Astrocyte (in vitro differentiated cells and primary cell): ENCODE results near the gene RBM17. TPM values are rescaled to one million over a fixed set of nuclear protein-coding genes. Genes with fewer than 3 reads are reported as not detected.

ENCODE experiments used
- DNase-seq: peaks from one replicate; pipeline ENCODE4 v3.0.0-alpha.2; 2010; ENCODE audit warnings: low read depth
- FAIRE-seq: peaks from 2 replicates; lab custom pipeline; 2011; peaks lifted over from hg19 to GRCh38; lab: Jason Lieb, UNC
- H2AFZ ChIP-seq: 2 replicates; pipeline ENCODE4 v1.6.0; 2012; ENCODE audit warnings: low read depth, low read length, inconsistent platforms
- H3K27ac ChIP-seq: 2 replicates; pipeline ENCODE4 v1.5.1; 2011; ENCODE audit warnings: low read depth, low read length, inconsistent platforms
- H3K27me3 ChIP-seq: 2 replicates; pipeline ENCODE4 v1.6.0; 2011; ENCODE audit warnings: low read length, inconsistent platforms; ENCODE audit not compliant: insufficient read depth
- H3K36me3 ChIP-seq: 2 replicates; pipeline ENCODE4 v1.5.1; 2011; ENCODE audit warnings: low read length, inconsistent platforms; ENCODE audit not compliant: insufficient read depth
- H3K4me1 ChIP-seq: 2 replicates; pipeline ENCODE4 v1.5.1; 2011; ENCODE audit warnings: low read length, inconsistent platforms; ENCODE audit not compliant: insufficient read depth
- H3K4me2 ChIP-seq: 2 replicates; pipeline ENCODE4 v1.6.0; 2012; ENCODE audit warnings: low read length, inconsistent platforms
- H3K4me3 ChIP-seq: 2 replicates; pipeline ENCODE4 v1.5.1; 2011; ENCODE audit warnings: low read depth, mild to moderate bottlenecking, low read length, inconsistent platforms; ENCODE audit not compliant: insufficient read depth
- H3K79me2 ChIP-seq: 2 replicates; pipeline ENCODE4 v1.6.0; 2012; ENCODE audit warnings: mild to moderate bottlenecking, low read length, inconsistent platforms; ENCODE audit not compliant: insufficient read depth
- H3K9ac ChIP-seq: 2 replicates; pipeline ENCODE4 v1.6.0; 2012; ENCODE audit warnings: mild to moderate bottlenecking, low read length, inconsistent platforms
- H3K9me3 ChIP-seq: 2 replicates; pipeline ENCODE4 v1.5.1; 2012; ENCODE audit warnings: low read depth, mild to moderate bottlenecking, low read length, inconsistent platforms; ENCODE audit not compliant: insufficient read depth
- H4K20me1 ChIP-seq: 2 replicates; pipeline ENCODE4 v1.6.0; 2012; ENCODE audit warnings: low read length, inconsistent platforms; ENCODE audit not compliant: insufficient read depth
- H3K27ac Mint-ChIP-seq: one replicate; pipeline ENCODE4 v1.8.0; 2021; ENCODE audit warnings: mild to moderate bottlenecking, mixed read lengths; ENCODE audit not compliant: unreplicated experiment
- H3K27me3 Mint-ChIP-seq: one replicate; pipeline ENCODE4 v1.8.0; 2021; ENCODE audit warnings: low read depth, mixed read lengths; ENCODE audit not compliant: unreplicated experiment
- H3K36me3 Mint-ChIP-seq: one replicate; pipeline ENCODE4 v1.8.0; 2021; ENCODE audit warnings: low read depth, mixed read lengths; ENCODE audit not compliant: unreplicated experiment
- H3K4me1 Mint-ChIP-seq: one replicate; pipeline ENCODE4 v1.8.0; 2021; ENCODE audit warnings: low read depth, mixed read lengths; ENCODE audit not compliant: unreplicated experiment
- H3K4me3 Mint-ChIP-seq: one replicate; pipeline ENCODE4 v1.8.0; 2021; ENCODE audit warnings: mild to moderate bottlenecking, moderate library complexity, mixed read lengths; ENCODE audit not compliant: unreplicated experiment
- H3K9me3 Mint-ChIP-seq: one replicate; pipeline ENCODE4 v1.8.0; 2021; ENCODE audit warnings: mild to moderate bottlenecking, mixed read lengths; ENCODE audit not compliant: unreplicated experiment
- CTCF ChIP-seq: IDR thresholded peaks from 2 replicates; pipeline ENCODE4 v1.5.1; 2011; ENCODE audit warnings: low read depth, mild to moderate bottlenecking, inconsistent platforms, low read length, moderate library complexity; ENCODE audit not compliant: insufficient read depth
- EZH2 ChIP-seq: IDR thresholded peaks from 2 replicates; pipeline ENCODE4 v1.6.1; 2012; ENCODE audit warnings: mild to moderate bottlenecking, low read length, inconsistent platforms; ENCODE audit not compliant: insufficient read depth
- total RNA-seq: library from RNA; stranded (reverse); gene quantifications from 2 replicates; pipeline ENCODE4 v1.2.1, GENCODE V29; 2021

Gene RBM17
- total RNA-seq, 1 donor from 2014 or later, result 71.3 TPM

GRCh38 chr10:6089334-6090219 is 743 bp downstream of the RBM17 start:
- H4K20me1 ChIP-seq, result peaks cover 44% of the 10 kb centered on the region
- H3K36me3 Mint-ChIP-seq, result peaks cover 3% of the 10 kb centered on the region
- peak; percentile 42 for DNase-seq
- H3K36me3 ChIP-seq, result no peaks in the 10 kb centered on the region
- H3K9me3 ChIP-seq, result no peaks in the 10 kb centered on the region
- H3K4me1 ChIP-seq, result peaks cover 8% of the 10 kb centered on the region
- TF ChIP-seq EZH2 (no peak), CTCF (no peak)
- H2AFZ ChIP-seq, result peak overlapping the region; percentile 70
- H3K4me3 ChIP-seq, result peak overlapping the region; percentile 81
- peak overlapping the region; percentile 97 for H3K4me3 Mint-ChIP-seq
- peaks cover 19% of the 10 kb centered on the region for H3K4me1 Mint-ChIP-seq
- H3K27me3 ChIP-seq, result no peaks in the 10 kb centered on the region
- peak overlapping the region; percentile 85 for H3K27ac ChIP-seq
- H3K27ac Mint-ChIP-seq, result peak overlapping the region; percentile 93
- no peak for FAIRE-seq
- H3K79me2 ChIP-seq, result peaks cover 57% of the 10 kb centered on the region
- no peaks in the 10 kb centered on the region for H3K9me3 Mint-ChIP-seq
- H3K4me2 ChIP-seq, result peak overlapping the region; percentile 87
- peak overlapping the region; percentile 97 for H3K9ac ChIP-seq
- no peaks in the 10 kb centered on the region for H3K27me3 Mint-ChIP-seq

- Mint-ChIP-seq H3K36me3 (peaks cover 3% of the 10 kb centered on the region), H3K4me1 (peaks cover 18% of the 10 kb centered on the region), H3K27ac (no peak overlapping the region), H3K4me3 (peak overlapping the region; percentile 34), H3K27me3 (no peaks in the 10 kb centered on the region), H3K9me3 (no peaks in the 10 kb centered on the region)
- Histone ChIP-seq H3K9ac (no peak overlapping the region), H3K27ac (no peak overlapping the region), H2AFZ (no peak overlapping the region), H3K4me3 (no peak overlapping the region), H3K79me2 (peaks cover 77% of the 10 kb centered on the region), H3K27me3 (no peaks in the 10 kb centered on the region), H3K4me2 (peak overlapping the region; percentile 3), H3K4me1 (peaks cover 8% of the 10 kb centered on the region), H4K20me1 (peaks cover 65% of the 10 kb centered on the region), H3K36me3 (no peaks in the 10 kb centered on the region), H3K9me3 (no peaks in the 10 kb centered on the region)
- FAIRE-seq (no peak), DNase-seq (no peak)
- TF ChIP-seq CTCF (no peak), EZH2 (no peak)
These were observed 2.8 kb downstream of the RBM17 start for GRCh38 chr10:6091630-6092029.

GRCh38 chr10:6092731-6093130 is 3.9 kb downstream of the RBM17 start:
- no peak overlapping the region for H2AFZ ChIP-seq
- peaks cover 88% of the 10 kb centered on the region for H3K79me2 ChIP-seq
- no peaks in the 10 kb centered on the region for H3K36me3 ChIP-seq
- peaks cover 3% of the 10 kb centered on the region for H3K36me3 Mint-ChIP-seq
- H3K4me2 ChIP-seq, result no peak overlapping the region
- no peak overlapping the region for H3K27ac ChIP-seq
- no peaks in the 10 kb centered on the region for H3K9me3 ChIP-seq
- no peak overlapping the region for H3K4me3 ChIP-seq
- H3K9me3 Mint-ChIP-seq, result no peaks in the 10 kb centered on the region
- H3K9ac ChIP-seq, result no peak overlapping the region
- DNase-seq, result no peak
- peaks cover 75% of the 10 kb centered on the region for H4K20me1 ChIP-seq
- TF ChIP-seq CTCF (no peak), EZH2 (no peak)
- peaks cover 8% of the 10 kb centered on the region for H3K4me1 ChIP-seq
- no peak overlapping the region for H3K4me3 Mint-ChIP-seq
- H3K27ac Mint-ChIP-seq, result no peak overlapping the region
- peaks cover 22% of the 10 kb centered on the region for H3K4me1 Mint-ChIP-seq
- H3K27me3 ChIP-seq, result no peaks in the 10 kb centered on the region
- H3K27me3 Mint-ChIP-seq, result no peaks in the 10 kb centered on the region
- FAIRE-seq, result no peak
